IPS-18c (cell line): Measurements from ENCODE around the gene SNAPC4.

Source experiments
- H3K4me3 ChIP-seq: 2 replicates; pipeline ENCODE4 v1.7.0; 2013; ENCODE audit warnings: low read depth, mild to moderate bottlenecking, low read length, moderate library complexity; ENCODE audit not compliant: insufficient read depth
- H3K9me3 ChIP-seq: one replicate; pipeline ENCODE4 v1.6.1; 2013; ENCODE audit warnings: mild to moderate bottlenecking, low read length, moderate library complexity; ENCODE audit not compliant: control insufficient read depth, insufficient read depth

SNAPC4 gene

DNA sequence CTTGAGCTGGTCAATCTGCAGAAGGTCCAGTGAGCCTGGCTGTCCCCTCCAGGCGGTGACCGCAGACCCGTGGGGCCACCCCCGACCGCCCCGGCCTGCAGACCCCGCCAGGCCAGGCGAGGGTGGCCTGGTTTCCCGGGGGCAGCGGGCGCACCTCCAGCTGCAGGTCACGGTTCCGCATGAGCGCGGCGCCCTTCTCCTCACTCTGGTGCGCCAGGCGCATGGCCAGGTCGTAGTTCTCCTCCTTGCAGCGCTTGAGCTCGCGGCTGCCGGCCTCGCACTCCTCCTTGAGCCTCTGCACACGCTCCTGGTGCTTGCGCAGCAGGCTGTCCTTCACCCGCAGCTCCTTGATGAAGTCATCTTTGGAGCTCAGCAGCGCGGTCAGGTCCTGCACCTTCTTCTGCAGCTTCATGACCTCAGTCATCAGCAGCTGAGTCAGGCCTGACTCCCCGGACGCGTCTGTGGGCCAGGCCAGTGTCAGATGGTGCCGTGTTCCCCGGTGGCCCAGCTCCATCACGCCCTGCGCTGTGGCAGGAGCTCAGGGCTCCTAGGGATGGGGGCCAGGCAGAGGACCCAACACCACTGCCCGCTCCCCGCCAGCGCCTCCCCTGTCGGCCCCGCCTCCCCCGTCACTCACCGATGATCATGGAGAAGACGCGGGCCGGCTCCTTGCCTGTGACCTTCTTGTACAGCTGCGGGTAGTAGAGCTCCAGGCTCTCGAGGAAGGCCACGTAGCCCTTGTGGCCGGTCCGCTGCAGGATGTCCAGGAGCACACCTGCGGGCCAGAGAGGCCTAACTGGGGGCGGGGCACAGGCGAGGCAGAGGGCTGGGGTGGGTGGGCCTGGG, 29.1 kb downstream of the SNAPC4 start:
- no peak overlapping the region for H3K4me3 ChIP-seq
- H3K9me3 ChIP-seq = no peaks in the 10 kb centered on the region

DNA sequence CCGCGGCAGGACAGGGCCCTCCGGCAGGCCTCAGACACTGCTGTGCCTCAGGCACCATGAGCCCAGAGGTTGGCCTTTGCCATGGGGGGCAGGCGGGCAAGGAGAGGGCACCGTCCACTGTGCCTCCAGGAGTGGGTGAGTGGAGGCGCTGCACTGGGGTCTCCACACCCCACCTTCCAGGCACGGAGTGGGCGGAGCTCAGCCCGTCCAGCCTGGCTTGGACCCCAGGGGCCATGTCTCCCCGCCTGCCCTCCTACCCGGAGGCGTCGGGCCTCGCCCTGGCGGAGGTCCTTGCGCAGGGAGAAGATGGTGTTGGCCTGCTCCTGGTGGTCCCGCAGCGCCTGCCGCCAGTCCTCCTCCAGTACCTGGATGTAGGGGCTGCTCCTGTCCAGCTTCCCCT, 29.9 kb downstream of the SNAPC4 start:
- no peak overlapping the region for H3K4me3 ChIP-seq

DNA sequence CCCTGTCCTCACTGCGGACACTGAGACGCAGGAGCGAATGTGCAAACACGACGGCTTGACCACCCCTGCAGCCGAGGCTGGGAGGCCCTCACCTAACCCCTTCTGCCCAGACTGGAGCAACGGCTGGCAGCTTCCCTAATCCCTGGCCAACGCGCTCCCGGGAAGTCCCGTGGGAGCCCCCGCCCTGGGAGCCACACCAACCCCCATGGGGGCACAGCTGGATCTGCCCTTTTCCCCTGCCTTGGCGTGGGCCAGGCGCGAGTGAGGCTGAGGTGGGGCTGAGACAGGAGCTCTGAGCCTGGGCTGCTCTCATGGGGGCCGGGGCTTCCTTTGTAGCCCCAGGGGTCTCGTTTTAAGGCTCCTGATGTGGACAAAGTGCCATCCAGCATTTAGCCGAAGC, 31.8 kb downstream of the SNAPC4 start:
- Histone ChIP-seq H3K4me3 (no peak overlapping the region), H3K9me3 (no peaks in the 10 kb centered on the region)

More for the DNA sequence above, 29.9 kb downstream of the SNAPC4 start:
- no peaks in the 10 kb centered on the region for H3K9me3 ChIP-seq

DNA sequence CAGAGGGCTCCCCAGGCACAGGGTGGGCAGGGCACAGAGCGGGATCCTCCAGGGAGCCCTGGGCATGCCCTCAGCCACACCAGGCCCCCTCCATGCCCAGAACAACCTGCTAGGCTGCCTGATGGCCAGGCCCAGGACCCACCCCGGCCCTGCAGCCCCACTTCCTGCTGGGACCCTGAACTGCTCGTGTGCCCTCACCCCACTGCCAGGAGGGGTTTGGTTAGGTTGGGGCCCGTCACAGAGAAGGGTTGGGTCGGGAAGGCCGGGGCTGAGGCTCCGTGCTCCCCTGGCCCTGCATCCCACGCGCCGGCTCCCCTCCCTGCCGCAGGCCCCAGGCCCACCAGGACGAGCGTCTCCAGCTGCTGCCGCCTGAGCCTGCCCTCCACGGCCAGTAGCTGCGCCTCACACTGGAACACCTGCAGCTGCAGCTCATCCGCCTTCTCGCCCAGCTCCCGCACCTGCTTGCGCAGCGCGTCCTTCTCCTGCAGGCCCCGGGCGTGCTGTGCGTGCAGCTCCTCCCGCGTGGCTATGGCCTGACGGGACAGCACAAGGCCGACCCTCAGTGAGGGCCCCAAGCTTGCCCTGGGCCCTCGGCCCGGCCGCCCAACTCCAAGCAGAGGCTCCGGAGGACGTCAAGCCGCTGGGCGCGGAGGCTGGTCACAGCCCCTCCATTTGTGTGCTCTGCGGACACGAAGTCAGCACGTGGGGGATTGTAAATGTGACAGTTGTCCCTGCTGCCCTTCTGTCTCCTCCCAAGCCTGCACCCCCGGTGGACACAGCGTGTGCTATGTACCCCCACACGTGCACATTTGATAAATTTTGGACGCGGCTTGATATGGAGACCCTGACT, 32.4 kb downstream of the SNAPC4 start:
- no peak overlapping the region for H3K4me3 ChIP-seq
- no peaks in the 10 kb centered on the region for H3K9me3 ChIP-seq

DNA sequence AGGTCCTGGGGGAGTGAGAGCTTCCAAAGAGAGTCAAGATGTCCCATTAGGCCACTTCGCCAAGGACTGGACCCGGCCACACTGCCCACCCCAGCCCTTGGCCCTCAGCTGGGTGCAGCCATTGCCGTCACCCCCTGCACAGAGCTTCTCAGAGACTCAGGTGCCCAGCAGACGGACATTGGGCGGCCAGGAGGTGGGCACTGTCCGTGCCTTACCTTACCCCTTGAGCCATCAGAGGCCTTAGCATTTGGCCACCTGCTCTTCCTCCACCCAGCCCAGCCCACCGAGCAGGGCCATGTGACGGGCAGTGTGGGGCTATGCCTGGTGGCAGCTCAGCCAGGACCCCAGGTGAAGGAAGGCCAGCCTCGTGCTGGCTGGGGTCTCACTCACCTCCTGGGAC, 33.1 kb downstream of the SNAPC4 start:
- no peaks in the 10 kb centered on the region for H3K9me3 ChIP-seq
- H3K4me3 ChIP-seq = no peak overlapping the region

DNA sequence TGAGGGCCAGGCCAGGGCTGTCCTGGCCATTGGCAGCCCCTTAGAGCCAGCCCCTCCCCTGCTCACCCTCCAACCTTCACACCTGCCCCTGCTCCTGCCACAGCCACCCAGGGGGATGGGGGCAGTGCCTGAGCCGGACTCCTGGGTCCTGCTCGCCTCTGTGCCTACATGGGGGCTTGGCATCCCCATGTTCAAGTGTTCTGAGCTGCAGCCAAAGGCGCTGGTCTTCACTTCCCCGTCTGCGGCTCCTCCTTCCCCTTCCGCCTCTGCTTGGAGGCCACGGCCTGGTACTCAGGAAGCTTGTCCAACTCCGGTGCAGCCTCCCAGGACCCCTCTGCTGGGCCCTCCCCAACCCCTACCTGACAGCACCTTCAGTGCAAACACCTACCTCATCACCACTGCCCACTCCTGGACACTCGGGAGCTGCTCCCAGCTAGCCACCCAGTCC, 34.2 kb downstream of the SNAPC4 start:
- Histone ChIP-seq H3K9me3 (no peaks in the 10 kb centered on the region), H3K4me3 (no peak overlapping the region)

DNA sequence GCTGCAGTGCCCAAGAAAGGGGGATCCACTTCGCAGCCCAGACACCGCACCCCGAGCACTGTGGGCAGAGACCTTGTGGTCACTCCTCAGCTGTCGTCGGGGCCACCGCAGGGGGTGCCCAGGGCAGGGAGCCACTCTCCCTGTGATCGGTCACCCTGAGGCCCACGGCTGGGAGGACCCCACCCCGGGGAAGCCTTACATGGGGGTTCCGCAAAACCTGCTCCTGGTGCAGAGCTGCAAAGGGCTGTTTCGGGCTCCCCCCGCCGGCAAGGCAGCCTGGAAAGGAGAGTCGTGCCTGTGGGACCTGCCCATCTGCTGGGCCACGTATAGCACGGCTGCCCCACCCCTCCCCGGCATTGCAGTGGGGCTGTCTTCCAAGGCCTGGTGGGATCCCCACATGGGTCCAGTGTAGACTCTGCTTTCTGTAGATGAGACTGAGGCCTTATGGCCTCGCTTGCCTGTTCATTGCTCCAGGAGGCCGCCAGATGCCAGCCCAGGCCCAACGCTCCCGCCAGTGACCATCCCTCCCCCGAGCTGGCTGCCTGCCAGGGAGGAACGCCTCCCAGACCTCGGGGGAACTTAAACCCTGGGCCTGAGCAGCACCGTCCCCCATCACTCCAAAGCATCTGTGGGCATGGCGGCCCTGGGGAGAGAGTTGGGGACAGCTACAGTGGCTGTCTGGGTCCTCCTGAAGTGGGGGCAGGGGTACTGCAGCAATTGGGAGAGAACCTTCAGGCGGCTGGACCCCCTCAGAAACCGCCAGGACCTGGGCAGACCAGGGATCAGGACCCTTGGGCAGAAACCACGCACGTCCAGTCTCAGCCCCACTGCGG, 34.8 kb downstream of the SNAPC4 start:
- no peaks in the 10 kb centered on the region for H3K9me3 ChIP-seq
- H3K4me3 ChIP-seq = no peak overlapping the region

DNA sequence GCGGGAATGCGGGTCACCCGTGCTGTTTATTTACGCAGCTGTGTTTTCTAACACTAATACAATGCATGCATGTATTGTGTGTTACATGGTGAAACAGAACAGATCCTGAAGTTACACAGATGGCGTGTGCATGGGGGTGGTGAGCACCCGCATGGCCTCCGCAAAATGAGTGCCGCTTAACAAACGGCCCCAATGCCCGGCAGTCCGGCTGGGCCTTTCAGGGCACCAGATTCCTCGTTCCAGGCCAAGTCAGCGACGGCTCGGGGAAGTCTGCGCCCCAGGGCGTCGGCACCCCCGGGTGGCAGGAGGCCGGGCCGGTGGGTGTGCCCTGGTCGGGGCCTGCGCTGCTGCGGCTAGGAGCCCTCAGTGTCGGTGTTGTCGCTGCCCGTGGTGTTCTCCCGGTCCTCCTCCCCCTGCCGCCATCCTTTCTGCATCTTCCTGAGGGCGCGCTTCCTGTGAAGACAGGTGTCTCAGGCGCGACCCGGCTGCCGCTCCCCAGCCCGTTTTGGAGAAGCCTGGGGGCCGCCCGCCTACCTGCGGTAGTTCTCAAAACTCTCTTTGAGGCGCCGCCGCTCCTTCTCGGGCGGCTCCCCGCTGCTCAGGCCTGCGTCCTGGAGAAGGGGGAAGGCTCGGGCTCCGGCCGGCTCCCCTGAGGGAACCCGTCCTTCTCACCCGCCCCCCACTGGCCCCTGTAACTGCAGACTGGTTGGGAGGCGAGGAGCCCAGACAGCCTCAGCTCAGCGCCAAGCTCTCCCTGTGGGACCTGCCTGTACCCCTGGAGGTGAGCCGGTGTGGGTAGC, 35.8 kb downstream of the SNAPC4 start:
- H3K4me3 ChIP-seq = no peak overlapping the region; the same call in 1 of the 2 replicates

DNA sequence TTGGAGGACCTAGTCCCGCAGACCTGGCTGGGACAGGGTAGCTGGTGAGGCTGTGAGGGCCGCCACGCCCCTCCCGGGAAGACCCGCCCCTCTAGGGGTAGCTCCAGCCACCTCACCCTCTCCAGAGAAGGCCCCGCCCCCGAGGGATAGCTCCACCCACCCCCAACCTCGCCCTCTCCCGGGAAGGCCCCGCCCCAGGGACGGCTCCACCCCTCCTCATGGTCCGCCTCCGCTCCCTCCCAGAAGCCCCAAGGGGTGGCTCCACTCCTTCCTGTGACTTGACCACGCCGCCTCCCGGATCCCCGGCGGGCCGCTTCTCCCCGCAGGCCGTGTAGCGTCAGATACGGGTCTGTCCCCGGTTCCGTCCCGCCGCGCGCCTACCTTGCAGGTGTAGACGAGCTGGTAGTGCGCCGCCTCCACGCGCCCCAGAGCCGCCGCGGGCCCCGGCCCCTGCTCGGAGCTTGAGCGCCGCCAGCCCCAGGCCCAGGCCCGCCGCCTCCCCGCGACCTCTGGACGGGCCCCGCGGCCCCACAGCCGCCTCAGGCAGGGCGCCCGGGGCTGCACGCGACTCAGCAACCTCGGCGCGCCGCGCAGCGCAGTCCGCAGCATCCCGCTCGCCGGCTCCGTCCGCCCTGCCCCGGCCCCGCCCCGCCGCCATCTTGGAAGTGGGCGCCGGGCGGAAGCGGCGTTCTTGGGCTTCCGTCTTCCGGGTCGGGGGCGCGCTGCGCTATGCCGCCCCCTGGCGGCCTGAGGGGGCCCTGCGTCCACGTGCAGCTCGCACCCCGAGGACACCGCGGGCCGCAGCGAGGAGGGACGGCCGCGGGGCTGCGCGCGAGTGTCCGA, 36.6 kb downstream of the SNAPC4 start, which contains the start of gene DNLZ:
TSS of gene DNLZ (minus strand) at position 639 of the 843 bp plus-strand sequence. CDS start at position 609, 30 bp downstream.
- no peaks in the 10 kb centered on the region for H3K9me3 ChIP-seq
- peak within 1 kb of the TSS; percentile 89 for H3K4me3 ChIP-seq

More for the DNA sequence above, 35.8 kb downstream of the SNAPC4 start:
- H3K9me3 ChIP-seq = no peaks in the 10 kb centered on the region

DNA sequence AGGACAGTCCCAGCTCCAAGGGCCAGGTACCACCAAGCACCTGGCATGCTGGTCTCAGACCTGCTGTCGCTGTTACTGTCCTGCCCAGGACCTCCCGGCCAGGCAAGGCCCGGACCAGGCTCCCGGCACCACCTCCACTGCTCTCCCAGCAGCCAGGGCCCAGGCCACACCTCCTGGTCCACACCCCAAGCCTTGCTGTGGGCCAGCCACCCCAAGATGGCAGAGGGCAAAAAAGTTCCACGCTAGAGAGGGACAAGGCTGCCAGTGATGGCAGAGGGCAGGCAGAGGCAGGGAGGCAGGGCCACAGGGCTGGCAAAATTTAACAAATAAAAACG, 37.6 kb downstream of the SNAPC4 start:
- Histone ChIP-seq H3K9me3 (no peaks in the 10 kb centered on the region), H3K4me3 (no peak overlapping the region)

DNA sequence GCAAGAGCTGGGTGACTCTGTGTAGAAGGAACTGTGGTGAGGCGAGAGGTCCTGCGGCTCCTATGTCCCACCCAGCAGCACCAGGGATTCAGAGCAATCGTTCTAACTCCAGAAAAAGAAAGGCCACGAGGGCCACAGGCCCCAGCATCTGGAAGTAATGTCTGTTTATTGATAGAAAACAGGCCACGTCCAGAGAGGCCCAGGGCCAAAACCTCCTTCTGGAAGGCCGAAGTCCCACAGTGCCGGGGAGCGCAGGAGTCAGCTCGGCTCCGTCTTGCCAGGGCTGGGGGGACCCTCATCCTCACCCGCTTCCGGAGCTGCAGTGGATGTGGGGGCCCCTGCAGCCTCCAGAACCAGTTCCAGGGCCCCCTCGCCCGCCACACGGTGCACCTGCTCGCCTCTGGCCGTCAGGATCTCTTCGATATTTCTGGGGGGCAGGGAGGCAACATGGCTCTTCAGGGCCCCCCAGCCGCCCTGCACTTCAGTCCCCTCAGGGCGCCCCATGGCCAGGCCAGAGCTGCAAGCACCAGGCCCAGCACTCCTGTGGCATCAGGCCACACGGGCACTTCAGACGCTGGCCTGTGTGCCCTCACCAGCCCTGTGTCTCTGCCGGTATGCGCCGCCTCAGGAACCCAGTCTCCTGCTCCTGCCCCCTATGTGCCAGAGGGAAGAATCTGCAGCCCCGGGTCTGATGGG, 38.1 kb downstream of the SNAPC4 start:
- Histone ChIP-seq H3K9me3 (no peaks in the 10 kb centered on the region), H3K4me3 (no peak overlapping the region)

DNA sequence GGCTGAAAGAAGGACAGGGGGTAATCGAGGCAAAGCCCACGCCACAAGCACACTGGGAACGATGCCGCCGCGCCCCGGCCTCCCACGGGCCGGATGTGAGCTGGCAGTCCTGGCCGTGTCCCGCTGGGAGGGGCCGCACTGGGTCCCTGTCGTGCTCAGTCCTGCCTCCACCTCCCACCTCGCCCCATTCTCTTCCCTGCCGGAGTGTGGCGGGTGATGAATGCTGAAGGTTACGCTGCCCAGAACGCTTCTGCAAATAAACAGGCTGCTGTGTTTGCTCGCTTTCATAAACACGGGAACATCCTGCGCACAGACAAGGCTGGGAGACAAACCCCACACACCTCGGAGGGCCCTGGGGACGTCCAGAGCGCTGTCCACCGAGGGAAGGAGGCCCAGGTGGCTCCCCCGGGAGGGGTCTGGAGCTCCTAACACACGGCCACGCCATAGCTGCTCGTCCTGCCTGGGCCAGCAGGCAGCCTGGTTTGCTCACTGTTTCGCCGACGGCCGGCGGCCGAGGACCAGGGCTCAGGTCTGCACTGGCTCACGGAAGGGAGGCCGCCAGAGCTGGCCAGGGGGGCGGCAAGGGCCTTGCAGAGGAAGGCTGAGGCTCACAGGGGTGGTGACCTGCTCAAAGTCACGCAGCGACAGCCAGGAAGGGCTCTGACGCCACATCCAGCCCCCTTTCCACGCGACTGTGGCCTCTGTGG, 38.8 kb downstream of the SNAPC4 start:
- no peaks in the 10 kb centered on the region for H3K9me3 ChIP-seq
- H3K4me3 ChIP-seq = no peak overlapping the region

DNA sequence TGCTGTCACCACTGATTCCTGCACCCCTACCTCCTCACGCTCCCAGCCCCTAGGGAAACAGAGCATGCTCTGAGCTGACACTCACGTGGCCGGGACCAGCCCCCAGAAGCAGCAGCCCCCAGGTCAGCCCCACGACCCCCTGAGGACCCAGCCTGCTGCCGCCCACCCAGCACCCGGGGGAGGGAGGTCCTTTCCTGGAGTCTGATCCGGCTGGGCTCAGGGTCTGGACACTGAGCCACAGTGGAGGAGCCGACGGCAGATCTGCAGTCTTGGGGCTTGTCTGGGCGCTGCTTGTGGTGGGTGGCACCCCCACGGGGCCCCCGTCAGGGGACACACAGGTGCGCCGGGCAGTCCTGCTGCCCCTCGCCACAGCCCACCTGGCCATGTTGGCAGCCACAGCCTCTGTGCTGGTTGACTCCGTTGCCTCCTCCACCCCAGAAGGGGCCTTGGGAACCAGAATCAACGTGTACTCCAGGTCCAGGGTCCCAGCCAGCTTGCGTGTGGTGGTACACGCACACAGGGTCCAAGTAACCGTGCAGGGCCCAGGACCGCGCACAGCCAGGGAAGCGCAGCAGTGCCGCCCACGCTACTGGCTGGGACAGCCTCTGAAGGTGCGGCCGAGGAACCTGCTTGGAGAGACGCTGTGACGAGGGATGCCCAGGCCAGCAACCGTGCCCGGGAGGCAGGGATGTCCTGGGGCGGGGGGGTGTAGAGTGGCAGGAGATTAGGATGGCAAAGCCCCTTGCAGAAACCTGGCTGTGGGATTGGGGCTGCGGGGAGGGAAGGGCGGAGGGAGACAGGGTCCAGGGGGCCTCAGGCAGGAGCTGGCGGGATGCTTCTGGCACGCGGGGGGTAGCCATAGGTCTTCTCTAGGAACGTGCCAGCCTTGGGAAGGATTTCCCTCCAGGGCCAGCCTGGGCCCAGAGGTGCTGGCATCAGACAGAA, 39.9 kb downstream of the SNAPC4 start:
- H3K9me3 ChIP-seq = no peaks in the 10 kb centered on the region
- no peak overlapping the region for H3K4me3 ChIP-seq

DNA sequence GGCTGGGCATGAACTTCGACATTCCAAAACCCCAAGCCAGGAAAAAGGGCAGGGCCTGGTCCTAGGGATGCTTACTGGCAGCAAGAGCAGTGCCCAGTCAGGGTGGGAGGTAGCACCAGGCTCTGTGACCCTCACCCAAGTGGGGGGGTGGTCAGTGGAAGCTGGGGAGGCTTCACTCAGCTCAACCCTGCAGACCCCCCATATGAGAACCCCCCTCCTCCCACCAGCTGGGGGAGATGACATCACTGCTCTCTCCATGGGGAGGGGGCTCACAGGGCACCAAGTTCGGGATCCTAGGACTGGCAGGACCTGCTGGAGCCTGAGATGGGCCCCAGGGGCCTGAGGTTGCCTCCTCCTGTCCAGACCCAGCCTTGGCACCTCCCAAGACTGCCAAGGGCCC, 41.1 kb downstream of the SNAPC4 start:
- Histone ChIP-seq H3K9me3 (no peaks in the 10 kb centered on the region), H3K4me3 (no peak overlapping the region)
